Stimulated activated CD4-positive, alpha-beta T cell treated with anti-CD3 and anti-CD28 coated beads, Interleukin-4, amount 100 ng/mL, for 4 hours (primary cell): ENCODE data around the gene CRMP1.
A peak's percentile ranks its signal among the peaks of the same experiment; 100 is the strongest.
"Not testable (repeated sequence)": the region's sequence is repeated elsewhere in the genome, so short reads cannot be mapped to it uniquely, and the experiment has no call there.

Source experiments
- DNase-seq, 2 experiments: peaks; one replicate each; pipeline ENCODE4 v3.0.0-alpha.2; 2020

Gene CRMP1

GRCh38 chr4:5852523-5853202 lies 40.2 kb downstream of the CRMP1 start:
- DNase-seq, result no peak

- DNase-seq, result no peak
Measured at GRCh38 chr4:5851637-5852301, 41.1 kb downstream of the CRMP1 start.

- DNase-seq, result no peak
Measured at GRCh38 chr4:5845035-5845905, 47.6 kb downstream of the CRMP1 start.

- DNase-seq, result no peak
Measured at GRCh38 chr4:5843573-5844530, 49.0 kb downstream of the CRMP1 start.

GRCh38 chr4:5842456-5842855 lies 50.4 kb downstream of the CRMP1 start:
- DNase-seq, result no peak

GRCh38 chr4:5839751-5840674 lies 52.9 kb downstream of the CRMP1 start:
- DNase-seq, result no peak

GRCh38 chr4:5839332-5839731 lies 53.6 kb downstream of the CRMP1 start:
- no peak for DNase-seq

- not testable (repeated sequence) for DNase-seq
Measured at GRCh38 chr4:5837483-5837882, 55.4 kb downstream of the CRMP1 start.

- DNase-seq, result no peak
Measured at GRCh38 chr4:5836943-5837342, 55.9 kb downstream of the CRMP1 start.

GRCh38 chr4:5828005-5828391 lies 64.9 kb downstream of the CRMP1 start:
- DNase-seq, result no peak

GRCh38 chr4:5827108-5828004 lies 65.5 kb downstream of the CRMP1 start:
- no peak for DNase-seq

- no peak for DNase-seq
Measured at GRCh38 chr4:5826437-5827107, 66.3 kb downstream of the CRMP1 start.

GRCh38 chr4:5825321-5826041 lies 67.4 kb downstream of the CRMP1 start:
- no peak for DNase-seq

GRCh38 chr4:5824635-5825034 lies 68.3 kb downstream of the CRMP1 start:
- DNase-seq, result no peak

- DNase-seq, result no peak
Measured at GRCh38 chr4:5824227-5824626, 68.7 kb downstream of the CRMP1 start.

GRCh38 chr4:5823542-5824211 lies 69.2 kb downstream of the CRMP1 start:
- DNase-seq, result no peak

GRCh38 chr4:5822619-5823018 lies 70.3 kb downstream of the CRMP1 start:
- DNase-seq, result no peak

GRCh38 chr4:5821665-5822358 lies 71.1 kb downstream of the CRMP1 start:
- peak in 1 of 2 experiments; percentile 6 for DNase-seq
